Cardiac fibroblast (primary cell): ENCODE data around the gene SUPT5H.

Source experiments
- DNase-seq, 2 donors: peaks; one replicate each; pipeline versions ENCODE4 v3.0.0 to v3.0.0-alpha.2; 2010; ENCODE audit warnings: low read depth in 2 of 2
- H3K4me3 ChIP-seq, 2 donors: replicated peaks in 1 of 2; 1 replicate in 1 of 2; 2 replicates in 1 of 2; pipeline ENCODE4 v1.5.1; 2011; ENCODE audit warnings: low read depth in 2 of 2, low read length in 2 of 2, mild to moderate bottlenecking in 2 of 2, moderate library complexity in 1 of 2
- TF ChIP-seq, protein P1 (sequence below): IDR thresholded peaks from one replicate; pipeline ENCODE4 v1.5.1; 2011; ENCODE audit warnings: low read depth, mild to moderate bottlenecking, low read length, inconsistent platforms

Gene SUPT5H

GRCh38 chr19:39520541-39521484 is 75.4 kb downstream of the SUPT5H start:
- no peak overlapping the region for H3K4me3 ChIP-seq
- DNase-seq: no peak
- TF ChIP-seq, protein P1, sequence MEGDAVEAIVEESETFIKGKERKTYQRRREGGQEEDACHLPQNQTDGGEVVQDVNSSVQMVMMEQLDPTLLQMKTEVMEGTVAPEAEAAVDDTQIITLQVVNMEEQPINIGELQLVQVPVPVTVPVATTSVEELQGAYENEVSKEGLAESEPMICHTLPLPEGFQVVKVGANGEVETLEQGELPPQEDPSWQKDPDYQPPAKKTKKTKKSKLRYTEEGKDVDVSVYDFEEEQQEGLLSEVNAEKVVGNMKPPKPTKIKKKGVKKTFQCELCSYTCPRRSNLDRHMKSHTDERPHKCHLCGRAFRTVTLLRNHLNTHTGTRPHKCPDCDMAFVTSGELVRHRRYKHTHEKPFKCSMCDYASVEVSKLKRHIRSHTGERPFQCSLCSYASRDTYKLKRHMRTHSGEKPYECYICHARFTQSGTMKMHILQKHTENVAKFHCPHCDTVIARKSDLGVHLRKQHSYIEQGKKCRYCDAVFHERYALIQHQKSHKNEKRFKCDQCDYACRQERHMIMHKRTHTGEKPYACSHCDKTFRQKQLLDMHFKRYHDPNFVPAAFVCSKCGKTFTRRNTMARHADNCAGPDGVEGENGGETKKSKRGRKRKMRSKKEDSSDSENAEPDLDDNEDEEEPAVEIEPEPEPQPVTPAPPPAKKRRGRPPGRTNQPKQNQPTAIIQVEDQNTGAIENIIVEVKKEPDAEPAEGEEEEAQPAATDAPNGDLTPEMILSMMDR: no peak

DNA sequence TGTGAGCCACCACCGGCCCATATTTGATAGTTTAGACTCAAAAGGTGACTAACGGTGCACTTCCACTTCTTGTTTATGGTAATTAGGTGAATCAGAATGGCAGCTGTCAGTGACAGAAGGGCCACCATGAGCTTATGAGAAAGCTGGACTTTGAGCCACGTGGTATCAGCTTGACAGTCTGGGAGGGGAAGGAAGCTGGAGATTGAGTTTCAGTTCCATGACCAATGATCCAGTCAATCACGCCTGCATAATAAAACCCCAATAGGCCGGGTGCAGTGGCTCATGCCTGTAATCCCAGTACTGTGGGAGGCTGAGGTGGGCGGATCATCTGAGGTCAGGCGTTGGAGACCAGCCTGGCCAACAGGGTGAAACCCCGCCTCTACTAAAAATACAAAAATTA is 79.1 kb downstream of the SUPT5H start:
- TF ChIP-seq, protein P1: no peak
- no peak overlapping the region for H3K4me3 ChIP-seq
- DNase-seq: no peak

GRCh38 chr19:39525205-39525604 is 79.8 kb downstream of the SUPT5H start:
- TF ChIP-seq, protein P1: no peak
- DNase-seq: no peak
- no peak overlapping the region for H3K4me3 ChIP-seq
